SHP77 (cell line): ENCODE measurements around the gene VPS37B.
"Not testable (repeated sequence)": the region's sequence is repeated elsewhere in the genome, so short reads cannot be mapped to it uniquely, and the experiment has no call there.

Source experiments
- DNase-seq, 2 experiments: peaks; one replicate each; lab custom pipeline; 2025; lab: John Stamatoyannopoulos, UW

The VPS37B gene, protein sequence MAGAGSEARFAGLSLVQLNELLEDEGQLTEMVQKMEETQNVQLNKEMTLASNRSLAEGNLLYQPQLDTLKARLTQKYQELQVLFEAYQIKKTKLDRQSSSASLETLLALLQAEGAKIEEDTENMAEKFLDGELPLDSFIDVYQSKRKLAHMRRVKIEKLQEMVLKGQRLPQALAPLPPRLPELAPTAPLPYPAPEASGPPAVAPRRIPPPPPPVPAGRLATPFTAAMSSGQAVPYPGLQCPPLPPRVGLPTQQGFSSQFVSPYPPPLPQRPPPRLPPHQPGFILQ

GRCh38 chr12:122895704-122896636 lies at the start of gene VPS37B:
VPS37B (minus strand) TSS chr12:122896124; CDS start chr12:122896062, 62 bp downstream.
- peak; percentile 82 for DNase-seq

DNA sequence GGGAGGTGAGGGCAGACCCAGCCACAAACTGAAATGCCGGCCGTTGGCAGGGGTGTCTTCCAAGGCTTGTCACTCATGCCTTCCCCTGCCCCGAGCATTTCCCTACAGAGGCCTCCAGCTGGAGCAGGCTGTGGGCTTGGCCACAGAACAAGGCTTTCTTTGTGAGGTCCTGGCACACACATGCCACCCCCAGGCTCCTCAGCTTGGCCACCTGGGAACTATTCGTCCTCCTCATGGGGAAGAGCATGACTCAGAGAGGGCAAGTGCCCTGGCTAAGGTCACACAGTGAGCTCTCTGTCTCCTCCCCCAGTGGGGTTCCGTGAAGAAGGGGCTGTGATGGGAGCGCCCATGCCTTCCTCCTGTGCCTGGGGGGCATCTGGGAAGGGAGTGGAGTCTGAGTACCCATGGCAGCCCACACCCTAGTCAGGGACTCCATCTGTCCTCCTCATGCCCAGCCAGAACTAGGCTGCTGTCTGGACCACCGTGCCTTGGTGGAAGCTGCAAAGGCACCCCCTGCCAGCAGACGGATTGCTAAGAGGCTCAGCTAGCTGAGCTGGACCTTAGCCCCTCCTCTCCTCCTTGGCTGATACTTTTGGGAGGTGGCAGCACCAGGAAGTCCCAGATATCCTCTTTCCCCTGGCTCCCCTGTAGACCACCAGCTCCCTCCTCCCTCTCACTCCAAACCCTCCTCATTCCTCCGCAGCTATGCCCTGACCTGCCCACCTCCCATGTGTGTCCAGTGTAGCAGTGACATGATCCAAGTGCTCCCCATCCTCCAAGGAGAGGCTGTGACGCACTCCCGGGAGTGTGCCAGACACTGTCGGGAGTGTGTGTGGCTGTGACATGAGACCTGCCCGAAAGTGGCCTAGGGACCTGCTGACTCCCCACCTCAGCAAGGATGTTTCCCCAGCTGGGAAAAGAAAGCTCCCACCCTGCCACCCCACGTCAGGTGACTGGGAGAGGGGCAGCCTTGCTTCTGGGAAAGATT lies 49.0 kb upstream of the VPS37B start:
- no peak for DNase-seq

- DNase-seq, result no peak
Observed at GRCh38 chr12:122943196-122943595, 47.3 kb upstream of the VPS37B start.

- DNase-seq, result peak in 1 of 2 experiments; percentile 3
Observed at GRCh38 chr12:122942637-122943036, 46.7 kb upstream of the VPS37B start.

GRCh38 chr12:122941351-122941750 lies 45.4 kb upstream of the VPS37B start:
- not testable (repeated sequence) for DNase-seq

GRCh38 chr12:122939125-122939524 lies 43.2 kb upstream of the VPS37B start:
- DNase-seq, result no peak

DNA sequence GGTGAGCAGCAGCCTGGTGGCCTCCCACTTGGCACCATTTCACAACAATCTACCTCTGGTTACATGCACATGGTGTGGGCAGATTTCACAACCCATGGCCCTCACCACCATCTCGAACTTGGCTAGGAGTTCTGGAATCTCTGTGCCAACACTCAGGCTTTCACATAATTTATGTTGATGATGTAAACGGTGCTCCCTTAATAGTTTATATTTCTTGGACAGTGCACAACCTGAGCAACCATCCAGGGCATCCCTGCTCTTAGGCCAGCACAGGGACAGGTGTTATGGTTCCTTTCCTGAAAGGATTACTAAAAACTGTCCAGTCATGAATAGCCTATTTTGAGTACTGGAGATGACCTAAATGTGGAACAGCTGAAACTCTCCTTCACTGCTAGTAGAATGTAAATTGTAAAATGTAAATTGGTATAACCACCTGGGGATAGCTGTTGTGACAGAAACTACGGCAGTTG lies 41.7 kb upstream of the VPS37B start:
- DNase-seq, result no peak

- DNase-seq, result no peak
Observed at GRCh38 chr12:122935318-122935717, 39.4 kb upstream of the VPS37B start.

DNA sequence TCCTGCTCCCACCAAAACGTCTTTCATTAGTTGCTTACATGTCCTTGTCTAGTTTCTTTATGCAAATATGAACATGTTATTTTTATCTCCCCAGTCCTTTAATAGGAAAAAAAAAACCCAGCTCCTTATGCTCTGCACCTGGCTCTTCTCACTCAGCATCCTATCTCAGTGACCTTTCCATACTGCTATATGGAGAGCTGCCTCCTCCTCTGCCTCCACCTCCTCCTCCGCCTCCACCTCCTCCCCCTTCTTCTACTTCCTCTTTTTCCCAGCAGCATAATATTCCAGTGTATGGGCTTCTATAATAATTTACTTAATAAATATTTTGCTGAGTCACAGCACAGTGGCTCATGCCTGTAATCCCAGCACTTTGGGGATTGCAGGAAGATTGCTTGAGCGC lies 38.8 kb upstream of the VPS37B start:
- no peak for DNase-seq

DNA sequence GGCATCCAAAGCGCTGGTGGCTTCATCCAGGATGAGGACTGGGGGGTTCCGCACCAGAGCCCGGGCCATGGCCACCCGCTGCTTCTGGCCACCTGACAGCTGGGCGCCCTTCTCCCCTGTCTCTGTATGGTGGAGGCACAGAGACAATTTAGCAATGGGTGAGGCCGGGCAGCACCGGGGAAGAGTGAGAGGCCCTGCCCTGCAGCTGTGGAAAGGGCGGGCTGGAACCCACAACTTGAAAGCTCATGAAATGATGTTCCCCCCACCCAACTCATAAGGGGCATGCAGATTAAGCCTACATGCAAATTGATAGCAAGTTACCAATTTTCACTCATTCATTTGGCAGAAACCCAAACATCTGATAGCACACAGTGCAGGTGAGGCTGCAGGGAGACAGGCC lies 36.3 kb upstream of the VPS37B start:
- DNase-seq, result no peak

DNA sequence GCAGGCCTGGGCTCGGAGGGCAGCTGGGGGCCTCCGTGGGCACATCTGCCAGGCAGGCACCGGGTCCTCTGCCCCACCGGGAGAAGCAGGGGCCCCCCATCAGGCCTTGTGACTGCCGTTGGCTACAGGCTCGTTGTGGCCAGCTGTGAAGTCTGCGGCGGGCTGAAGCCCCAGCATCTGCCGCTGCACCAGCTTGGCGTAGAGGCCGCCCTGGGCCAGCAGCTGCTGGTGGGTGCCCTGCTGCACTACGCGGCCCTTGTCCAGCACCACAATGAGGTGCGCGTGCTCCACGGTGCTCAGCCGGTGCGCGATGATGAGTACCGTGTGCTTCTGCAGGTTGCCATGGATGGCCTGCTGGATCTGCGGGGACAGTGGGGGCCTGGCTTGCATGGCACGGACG lies 33.9 kb upstream of the VPS37B start:
- no peak for DNase-seq

GRCh38 chr12:122929148-122929538 lies 33.2 kb upstream of the VPS37B start:
- no peak for DNase-seq

GRCh38 chr12:122928404-122929147 lies 32.7 kb upstream of the VPS37B start:
- DNase-seq, result no peak

- DNase-seq, result no peak
Observed at GRCh38 chr12:122927756-122928403, 32.0 kb upstream of the VPS37B start.

DNA sequence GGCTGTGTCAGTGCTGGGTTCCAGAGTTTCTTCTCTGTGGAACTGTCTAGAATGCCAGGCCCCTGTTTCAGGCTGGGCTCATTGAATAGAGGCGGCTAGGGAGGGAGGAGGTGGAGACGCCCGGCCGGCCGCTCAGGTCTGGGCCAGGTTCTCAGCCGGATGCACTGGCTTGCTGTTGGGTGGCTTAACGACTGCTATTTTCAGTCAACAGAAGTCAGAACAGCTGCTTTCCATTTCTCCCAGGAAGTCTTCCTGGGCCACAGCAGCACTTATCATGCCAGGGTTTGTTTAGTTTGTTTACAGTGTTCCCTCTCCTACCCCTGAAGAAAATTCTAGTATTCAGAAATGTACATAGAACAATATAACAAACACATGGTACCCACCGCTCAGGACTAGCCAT lies 26.0 kb upstream of the VPS37B start:
- DNase-seq, result peak in 1 of 2 experiments; percentile 9

DNA sequence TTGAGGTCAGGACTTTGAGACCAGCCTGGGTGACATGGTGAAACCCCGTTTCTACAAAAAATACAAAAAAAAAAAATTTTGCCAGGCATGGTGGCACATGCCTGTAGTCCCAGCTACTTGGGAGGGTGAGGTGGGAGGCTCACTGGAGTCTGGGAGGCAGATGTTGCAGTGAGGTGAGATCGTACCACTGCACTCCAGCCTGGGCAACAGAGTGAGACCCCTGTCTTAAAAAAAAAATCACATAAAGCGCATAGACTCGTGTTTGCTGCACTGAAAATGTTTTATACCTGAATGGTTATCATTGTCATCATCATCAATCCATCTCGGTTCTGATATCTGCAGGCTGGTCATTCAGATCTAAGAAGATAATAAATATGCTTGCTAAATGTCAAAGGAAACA lies 24.8 kb upstream of the VPS37B start:
- no peak for DNase-seq

DNA sequence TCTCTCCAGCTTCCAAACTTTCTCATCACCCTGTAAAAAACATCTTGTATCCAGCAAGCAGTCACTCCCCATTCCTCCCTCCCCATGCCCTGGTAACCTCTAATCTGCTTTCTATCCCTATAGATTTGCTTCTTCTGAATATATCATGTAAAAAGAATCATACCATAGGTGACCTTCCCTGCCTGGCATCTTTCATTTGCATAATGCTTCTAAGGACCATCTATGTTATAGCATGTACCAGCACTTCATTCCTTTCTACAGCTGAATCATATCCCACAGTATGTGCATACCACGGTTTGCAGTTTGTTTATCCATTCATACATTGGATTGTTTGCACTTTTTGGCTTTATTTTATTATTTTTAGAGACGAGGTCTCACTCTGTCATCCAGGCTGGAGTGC lies 22.9 kb upstream of the VPS37B start:
- no peak for DNase-seq

- no peak for DNase-seq
Observed at GRCh38 chr12:122917507-122918121, 21.7 kb upstream of the VPS37B start.

GRCh38 chr12:122909442-122910288 lies 13.7 kb upstream of the VPS37B start:
- peak; percentile 64 to 79 for DNase-seq
